MM.1S (cell line): ENCODE data around the gene RABGAP1L.

ENCODE experiments used
- DNase-seq: peaks from one replicate; pipeline ENCODE4 v3.0.0-alpha.2; 2015
- H2AFZ ChIP-seq: fragments of 300-600 bp; sonication (generic); 2 replicates; pipeline ENCODE4 v1.6.0; 2016; ENCODE audit warnings: antibody characterized with exemption, low read length
- H3F3A ChIP-seq: fragments of 300-600 bp; sonication (generic); 2 replicates; pipeline ENCODE4 v1.6.1; 2016; ENCODE audit warnings: mild to moderate bottlenecking, antibody characterized with exemption, low read length, moderate library complexity, mixed read lengths; ENCODE audit not compliant: insufficient read depth
- H3K27ac ChIP-seq: fragments of 300-600 bp; sonication (generic); 2 replicates; pipeline ENCODE4 v1.5.1; 2016; ENCODE audit warnings: mild to moderate bottlenecking, low read length
- H3K27me3 ChIP-seq: fragments of 300-600 bp; sonication (generic); replicated peaks from 2 replicates; pipeline ENCODE4 v1.6.0; 2016; ENCODE audit warnings: low read length; ENCODE audit not compliant: insufficient read depth
- H3K36me3 ChIP-seq: fragments of 300-600 bp; sonication (generic); replicated peaks from 2 replicates; pipeline ENCODE4 v1.6.1; 2016; ENCODE audit warnings: mild to moderate bottlenecking, low read length, mixed read lengths; ENCODE audit not compliant: insufficient read depth
- H3K4me1 ChIP-seq: fragments of 300-600 bp; sonication (generic); 2 replicates; pipeline ENCODE4 v1.6.1; 2016; ENCODE audit warnings: low read length, mixed read lengths
- H3K4me2 ChIP-seq: fragments of 300-600 bp; sonication (generic); 2 replicates; pipeline ENCODE4 v1.6.0; 2016; ENCODE audit warnings: low read depth, low read length
- H3K4me3 ChIP-seq: fragments of 300-600 bp; sonication (generic); 2 replicates; pipeline ENCODE4 v1.5.1; 2016; ENCODE audit warnings: low read length, mixed read lengths
- H3K79me2 ChIP-seq: fragments of 300-600 bp; sonication (generic); 2 replicates; pipeline ENCODE4 v1.6.1; 2016; ENCODE audit warnings: mixed run types, low read length, mixed read lengths
- H3K9ac ChIP-seq: fragments of 300-600 bp; sonication (generic); 2 replicates; pipeline ENCODE4 v1.6.1; 2016; ENCODE audit warnings: low read length, mixed read lengths
- H3K9me2 ChIP-seq: fragments of 300-600 bp; sonication (generic); replicated peaks from 2 replicates; pipeline ENCODE4 v1.6.1; 2016; ENCODE audit warnings: mild to moderate bottlenecking, low read length, mixed read lengths; ENCODE audit not compliant: insufficient read depth
- H3K9me3 ChIP-seq: fragments of 300-600 bp; sonication (generic); replicated peaks from 2 replicates; pipeline ENCODE4 v1.6.1; 2016; ENCODE audit warnings: mild to moderate bottlenecking, low read length, mixed read lengths; ENCODE audit not compliant: insufficient read depth
- H4K20me1 ChIP-seq: fragments of 300-600 bp; sonication (generic); 2 replicates; pipeline ENCODE4 v1.6.1; 2016; ENCODE audit warnings: mild to moderate bottlenecking, low read length, moderate library complexity, mixed read lengths; ENCODE audit not compliant: insufficient read depth
- EZH2 ChIP-seq: fragments of 300-600 bp; sonication (generic); optimal IDR thresholded peaks from 2 replicates; pipeline ENCODE3; 2017; ENCODE audit warnings: low read depth, mild to moderate bottlenecking, antibody characterized with exemption, low read length, mixed read lengths
- EZH2phosphoT487 ChIP-seq: fragments of 300-600 bp; sonication (generic); IDR thresholded peaks from 2 replicates; pipeline ENCODE4 v1.6.1; 2018; ENCODE audit warnings: antibody characterized with exemption, low read length
- TF ChIP-seq, protein P1 (sequence below): fragments of 300-600 bp; sonication (generic); IDR thresholded peaks from 2 replicates; pipeline ENCODE4 v1.5.1; 2016; ENCODE audit warnings: antibody characterized with exemption, low read length, mixed read lengths

Gene RABGAP1L

DNA sequence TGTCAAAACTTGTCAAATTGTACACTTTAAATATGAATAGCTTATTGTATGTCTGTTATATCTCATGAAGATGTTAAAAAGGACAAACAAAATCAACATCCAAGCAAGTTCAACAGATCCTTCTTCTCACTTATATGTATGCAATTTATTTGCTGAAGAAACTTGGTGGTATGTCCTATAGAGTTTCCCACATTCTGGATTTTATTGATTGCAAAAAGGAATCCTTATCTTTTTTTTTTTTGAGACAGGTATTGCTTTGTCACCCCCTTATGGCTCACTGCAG is 5.6 kb upstream of the RABGAP1L start:
- Histone ChIP-seq H2AFZ (no peak overlapping the region), H4K20me1 (no peaks in the 10 kb centered on the region), H3K9me2 (no peaks in the 10 kb centered on the region), H3K9me3 (no peaks in the 10 kb centered on the region), H3K27me3 (no peaks in the 10 kb centered on the region), H3K4me3 (no peak overlapping the region), H3K9ac (no peak overlapping the region), H3K79me2 (no peaks in the 10 kb centered on the region), H3K4me2 (no peak overlapping the region), H3K4me1 (peaks cover 20% of the 10 kb centered on the region), H3K27ac (no peak overlapping the region), H3F3A (peaks cover 20% of the 10 kb centered on the region), H3K36me3 (no peaks in the 10 kb centered on the region)
- DNase-seq = no peak
- TF ChIP-seq, protein P1, sequence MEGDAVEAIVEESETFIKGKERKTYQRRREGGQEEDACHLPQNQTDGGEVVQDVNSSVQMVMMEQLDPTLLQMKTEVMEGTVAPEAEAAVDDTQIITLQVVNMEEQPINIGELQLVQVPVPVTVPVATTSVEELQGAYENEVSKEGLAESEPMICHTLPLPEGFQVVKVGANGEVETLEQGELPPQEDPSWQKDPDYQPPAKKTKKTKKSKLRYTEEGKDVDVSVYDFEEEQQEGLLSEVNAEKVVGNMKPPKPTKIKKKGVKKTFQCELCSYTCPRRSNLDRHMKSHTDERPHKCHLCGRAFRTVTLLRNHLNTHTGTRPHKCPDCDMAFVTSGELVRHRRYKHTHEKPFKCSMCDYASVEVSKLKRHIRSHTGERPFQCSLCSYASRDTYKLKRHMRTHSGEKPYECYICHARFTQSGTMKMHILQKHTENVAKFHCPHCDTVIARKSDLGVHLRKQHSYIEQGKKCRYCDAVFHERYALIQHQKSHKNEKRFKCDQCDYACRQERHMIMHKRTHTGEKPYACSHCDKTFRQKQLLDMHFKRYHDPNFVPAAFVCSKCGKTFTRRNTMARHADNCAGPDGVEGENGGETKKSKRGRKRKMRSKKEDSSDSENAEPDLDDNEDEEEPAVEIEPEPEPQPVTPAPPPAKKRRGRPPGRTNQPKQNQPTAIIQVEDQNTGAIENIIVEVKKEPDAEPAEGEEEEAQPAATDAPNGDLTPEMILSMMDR = no peak
- no peak for TF ChIP-seq EZH2
- no peak for TF ChIP-seq EZH2phosphoT487

DNA sequence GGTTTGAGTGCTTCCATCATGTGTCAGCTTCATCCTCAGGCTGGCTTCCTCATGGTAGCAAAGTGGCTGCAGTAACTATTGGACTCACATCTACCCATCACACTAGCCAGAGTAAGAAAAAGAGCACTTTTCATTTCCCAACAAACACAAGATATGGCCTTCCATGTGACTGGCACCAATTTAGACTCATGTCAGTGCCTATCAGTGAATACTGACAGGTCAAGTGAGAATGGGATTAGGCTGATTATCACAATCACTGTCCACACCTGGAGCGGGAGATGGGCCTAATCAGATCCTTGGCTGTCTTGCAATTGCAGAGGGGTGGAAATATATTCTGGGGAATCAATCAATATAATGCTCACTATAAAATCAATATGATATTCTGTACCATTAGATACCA is 2.9 kb upstream of the RABGAP1L start:
- H3K27ac ChIP-seq = no peak overlapping the region
- no peak overlapping the region for H3K4me3 ChIP-seq
- no peak for DNase-seq
- H3K79me2 ChIP-seq = peaks cover 14% of the 10 kb centered on the region
- TF ChIP-seq, protein P1 = no peak
- TF ChIP-seq EZH2 (no peak), EZH2phosphoT487 (no peak)
- H2AFZ ChIP-seq = no peak overlapping the region
- no peaks in the 10 kb centered on the region for H3K36me3 ChIP-seq
- H3K4me1 ChIP-seq = peaks cover 26% of the 10 kb centered on the region
- H3K27me3 ChIP-seq = no peaks in the 10 kb centered on the region
- H3K9ac ChIP-seq = no peak overlapping the region
- no peaks in the 10 kb centered on the region for H3K9me2 ChIP-seq
- no peaks in the 10 kb centered on the region for H3K9me3 ChIP-seq
- H3K4me2 ChIP-seq = no peak overlapping the region
- no peaks in the 10 kb centered on the region for H4K20me1 ChIP-seq
- peaks cover 35% of the 10 kb centered on the region for H3F3A ChIP-seq

DNA sequence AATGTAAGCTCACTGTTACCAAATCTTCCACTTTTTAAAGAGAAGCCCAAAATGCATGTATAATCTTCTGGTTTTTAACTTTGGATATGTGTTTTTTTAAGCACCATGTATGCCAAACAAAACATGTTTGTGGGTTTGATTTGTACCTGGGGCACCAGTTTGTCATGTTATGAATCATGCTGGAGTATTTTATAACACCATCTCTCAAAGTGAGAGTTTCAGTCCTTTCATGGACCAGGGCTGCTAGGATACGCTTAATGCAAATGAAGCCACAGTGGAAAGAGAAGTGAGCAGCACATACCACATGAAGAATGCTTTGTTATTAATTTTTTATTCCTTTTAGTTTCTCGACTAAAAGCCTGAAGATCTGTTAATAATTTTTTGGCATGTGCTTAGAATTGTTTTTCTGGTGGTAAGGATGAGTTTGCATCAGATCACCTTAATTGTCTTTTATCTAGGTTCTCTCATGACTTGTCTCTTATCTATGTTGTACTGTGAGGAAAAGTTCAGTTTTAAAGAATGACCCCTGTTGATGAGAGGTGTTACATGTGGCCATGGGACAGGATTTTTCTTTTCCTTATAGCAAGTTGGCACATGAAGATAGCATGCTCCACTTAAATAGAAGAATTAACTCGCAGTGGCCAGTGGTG is 2.0 kb upstream of the RABGAP1L start:
- no peak overlapping the region for H3K4me3 ChIP-seq
- peaks cover 35% of the 10 kb centered on the region for H3F3A ChIP-seq
- no peak for TF ChIP-seq EZH2
- TF ChIP-seq, protein P1 = no peak
- no peak for TF ChIP-seq EZH2phosphoT487
- H3K27me3 ChIP-seq = no peaks in the 10 kb centered on the region
- DNase-seq = peak; percentile 61
- peaks cover 22% of the 10 kb centered on the region for H3K79me2 ChIP-seq
- H4K20me1 ChIP-seq = no peaks in the 10 kb centered on the region
- H2AFZ ChIP-seq = no peak overlapping the region
- no peaks in the 10 kb centered on the region for H3K9me2 ChIP-seq
- H3K9ac ChIP-seq = no peak overlapping the region
- peak overlapping the region; percentile 6; the same call in 1 of the 2 replicates for H3K27ac ChIP-seq
- peak overlapping the region; percentile 8 for H3K4me2 ChIP-seq
- H3K36me3 ChIP-seq = no peaks in the 10 kb centered on the region
- peaks cover 26% of the 10 kb centered on the region for H3K4me1 ChIP-seq
- H3K9me3 ChIP-seq = no peaks in the 10 kb centered on the region
